Kidney (tissue), 14 donors: Measurements from ENCODE around the gene ALOX5AP. TPM values are rescaled to one million over a fixed set of nuclear protein-coding genes. Genes with fewer than 3 reads are reported as not detected.

ENCODE experiments used
- DNase-seq, 5 donors: peaks; one replicate each; pipeline ENCODE4 v3.0.0-alpha.2; 2013 to 2020
- FAIRE-seq: peaks from 2 replicates; lab custom pipeline; 2012; peaks lifted over from hg19 to GRCh38; lab: Jason Lieb, UNC
- H3K27ac ChIP-seq, 2 donors: one replicate each; pipeline ENCODE4 v1.7.0; 2013; ENCODE audit warnings: low read depth in 2 of 2, low read length in 2 of 2, inconsistent platforms in 1 of 2
- H3K27me3 ChIP-seq: one replicate; pipeline ENCODE4 v1.7.1; 2013; ENCODE audit warnings: low read length, inconsistent platforms; ENCODE audit not compliant: control insufficient read depth, insufficient read depth
- H3K36me3 ChIP-seq, 3 donors: one replicate each; pipeline versions ENCODE4 v1.7.0 to v1.7.1; 2013; ENCODE audit warnings: low read length in 3 of 3, control low read depth in 1 of 3, inconsistent platforms in 1 of 3; ENCODE audit not compliant: insufficient read depth in 3 of 3, control insufficient read depth in 2 of 3
- H3K4me1 ChIP-seq, 3 donors: one replicate each; pipeline versions ENCODE4 v1.7.0 to v1.7.1; 2013; ENCODE audit warnings: low read length in 3 of 3, inconsistent platforms in 1 of 3, low read depth in 1 of 3; ENCODE audit not compliant: control insufficient read depth in 2 of 3, insufficient read depth in 2 of 3
- H3K4me3 ChIP-seq, 3 donors: one replicate each; pipeline versions ENCODE4 v1.7.0 to v1.8.1; 2013; ENCODE audit warnings: low read length in 3 of 3, control low read depth in 1 of 3, inconsistent platforms in 1 of 3
- H3K9ac ChIP-seq, 3 donors: one replicate each; pipeline versions ENCODE4 v1.7.0 to v1.7.1; 2013; ENCODE audit warnings: low read length in 3 of 3, control low read depth in 1 of 3, inconsistent platforms in 1 of 3
- H3K9me3 ChIP-seq, 3 donors: one replicate each; pipeline versions ENCODE4 v1.7.0 to v1.7.1; 2013; ENCODE audit warnings: low read length in 3 of 3, control low read depth in 1 of 3, inconsistent platforms in 1 of 3; ENCODE audit not compliant: control insufficient read depth in 2 of 3, insufficient read depth in 1 of 3
- intact Hi-C: fragments of 100-400 bp; cut with DNase I; formaldehyde crosslinking; loops from one replicate; pipeline ENCODE4 v1.11.1; 2022
- polyA plus RNA-seq: library from polyadenylated mRNA; stranded (reverse); fragments of 350-450 nt; fragmentation: Illumina TruSeq; extraction: RNeasy Lipid Tissue Mini Kit (QIAGEN cat#74804); gene quantifications from one replicate; pipeline ENCODE4 v1.2.3, GENCODE V29; 2014; ENCODE audit warnings: low read depth, low replicate concordance; ENCODE audit not compliant: insufficient read depth
- total RNA-seq: library from RNA; stranded (reverse); fragmentation: NEBNext Ultra II Directional; extraction: Animal tissue kit (Norgen Biotek cat#: 25700); gene quantifications from one replicate; pipeline ENCODE4 v1.2.1, GENCODE V29; 2021
- TF ChIP-seq, protein P1 (sequence below): IDR thresholded peaks from 3 replicates; pipeline ENCODE4 v1.5.1; 2012; ENCODE audit warnings: mild to moderate bottlenecking, moderate library complexity, borderline replicate concordance; ENCODE audit not compliant: insufficient read depth; ENCODE audit errors: extremely low read depth
- donor health status: control.
- donor health status: control.
- donor health status: control.
- donor health status: control.
- donor health status: control.
- donor health status: DM: yes; HTN: yes; CAD: no.
- donor health status: Normal renal cell carcinoma (clear cell type).

ALOX5AP gene
- total and polyA plus RNA-seq, 2 donors from 2014 or later: 15.4 to 25.0 TPM

- Histone ChIP-seq H3K27me3 (no peaks in the 10 kb centered on the region), H3K4me1 (no peaks in the 10 kb centered on the region), H3K4me3 (no peak overlapping the region), H3K9me3 (no peaks in the 10 kb centered on the region), H3K36me3 (no peaks in the 10 kb centered on the region), H3K27ac (no peak overlapping the region), H3K9ac (no peak overlapping the region)
- TF ChIP-seq, protein P1, sequence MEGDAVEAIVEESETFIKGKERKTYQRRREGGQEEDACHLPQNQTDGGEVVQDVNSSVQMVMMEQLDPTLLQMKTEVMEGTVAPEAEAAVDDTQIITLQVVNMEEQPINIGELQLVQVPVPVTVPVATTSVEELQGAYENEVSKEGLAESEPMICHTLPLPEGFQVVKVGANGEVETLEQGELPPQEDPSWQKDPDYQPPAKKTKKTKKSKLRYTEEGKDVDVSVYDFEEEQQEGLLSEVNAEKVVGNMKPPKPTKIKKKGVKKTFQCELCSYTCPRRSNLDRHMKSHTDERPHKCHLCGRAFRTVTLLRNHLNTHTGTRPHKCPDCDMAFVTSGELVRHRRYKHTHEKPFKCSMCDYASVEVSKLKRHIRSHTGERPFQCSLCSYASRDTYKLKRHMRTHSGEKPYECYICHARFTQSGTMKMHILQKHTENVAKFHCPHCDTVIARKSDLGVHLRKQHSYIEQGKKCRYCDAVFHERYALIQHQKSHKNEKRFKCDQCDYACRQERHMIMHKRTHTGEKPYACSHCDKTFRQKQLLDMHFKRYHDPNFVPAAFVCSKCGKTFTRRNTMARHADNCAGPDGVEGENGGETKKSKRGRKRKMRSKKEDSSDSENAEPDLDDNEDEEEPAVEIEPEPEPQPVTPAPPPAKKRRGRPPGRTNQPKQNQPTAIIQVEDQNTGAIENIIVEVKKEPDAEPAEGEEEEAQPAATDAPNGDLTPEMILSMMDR: no peak
- FAIRE-seq: no peak
- intact Hi-C loops: no loop called here
- DNase-seq: no peak
These were observed 50.0 kb downstream of the ALOX5AP start for GRCh38 chr13:30785191-30785850.

GRCh38 chr13:30786648-30787047 is 51.3 kb downstream of the ALOX5AP start:
- Histone ChIP-seq H3K4me3 (no peak overlapping the region), H3K36me3 (no peaks in the 10 kb centered on the region), H3K9me3 (no peaks in the 10 kb centered on the region), H3K27me3 (no peaks in the 10 kb centered on the region), H3K9ac (no peak overlapping the region), H3K4me1 (no peaks in the 10 kb centered on the region), H3K27ac (no peak overlapping the region)
- FAIRE-seq (no peak), DNase-seq (no peak)
- intact Hi-C loops: no loop called here
- TF ChIP-seq, protein P1: no peak

DNA sequence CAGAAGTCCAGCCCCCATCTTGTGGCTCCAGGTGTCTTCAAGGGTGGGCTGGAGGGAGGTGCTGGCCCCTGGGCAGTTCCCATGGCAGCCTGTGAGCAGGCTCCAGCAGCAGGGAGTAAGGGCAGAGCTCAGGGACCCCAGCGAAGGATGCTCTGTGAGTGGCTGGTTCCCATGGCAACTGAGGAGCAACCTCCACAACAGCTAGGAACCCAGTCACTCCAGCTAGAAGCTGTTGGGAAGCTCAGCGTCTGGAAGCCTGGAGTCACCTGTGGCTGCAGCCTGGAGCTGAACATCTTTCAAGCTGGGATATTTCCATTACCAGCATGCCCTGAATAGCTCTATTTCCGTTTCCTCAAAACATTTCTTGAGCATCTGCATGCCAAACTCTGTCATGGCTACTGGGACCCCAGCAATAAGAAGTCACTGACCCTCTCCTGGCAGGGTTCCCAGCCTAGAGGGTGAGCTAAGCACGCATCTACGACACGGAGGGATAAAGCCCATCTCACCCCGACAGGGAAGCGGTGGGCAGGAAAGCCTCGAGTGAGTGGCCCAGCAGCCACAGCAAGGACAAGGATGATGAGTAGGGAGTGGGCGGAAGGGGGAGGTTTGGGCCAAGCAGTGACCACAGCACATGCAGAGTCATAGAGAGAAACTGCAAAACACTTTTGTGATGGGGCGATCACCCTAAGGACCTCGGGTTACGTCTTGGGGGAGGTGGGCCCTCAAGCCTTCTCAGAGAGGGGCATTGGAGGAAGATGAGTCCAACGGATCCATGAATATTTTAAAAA is 52.6 kb downstream of the ALOX5AP start:
- TF ChIP-seq, protein P1: no peak
- no peak for DNase-seq
- H3K4me3 ChIP-seq: no peak overlapping the region
- no peak for FAIRE-seq
- no peaks in the 10 kb centered on the region for H3K27me3 ChIP-seq
- H3K9me3 ChIP-seq: no peaks in the 10 kb centered on the region
- H3K36me3 ChIP-seq: no peaks in the 10 kb centered on the region
- H3K9ac ChIP-seq: no peak overlapping the region
- peaks cover 0 to 6% (median 3%) of the 10 kb centered on the region in 3 donors for H3K4me1 ChIP-seq
- no peak overlapping the region for H3K27ac ChIP-seq
- intact Hi-C loops: no loop called here
